IMR-90 (cell line): ENCODE measurements around the gene PAX2. TPM values are rescaled to one million over a fixed set of nuclear protein-coding genes. Genes with fewer than 3 reads are reported as not detected.

ENCODE experiments used
- ATAC-seq: fragments of 200-7000 bp; cut with Tn5 transposase; 2 replicates; pipeline ENCODE4 v1.9.1; 2020; ENCODE audit warnings: low read depth, mild to moderate bottlenecking, moderate library complexity
- BruUV-seq: library from RNA; stranded (reverse); fragments of 400-500 nt; replicated peaks from 2 replicates; lab custom pipeline; 2021; lab: Mats Ljungman, UMichigan
- CTCF ChIA-PET: fragments of 300-600 bp; formaldehyde crosslinking; extraction: SDS; loops from one replicate; lab custom pipeline; 2021; ENCODE audit warnings: antibody characterized with exemption; lab: Yijun Ruan, JAX
- POLR2A ChIA-PET: fragments of 300-600 bp; sonication (Branson Sonifier 250); formaldehyde crosslinking; loops from one replicate; lab custom pipeline; 2022; ENCODE audit warnings: antibody characterized with exemption; ENCODE audit not compliant: unreplicated experiment; lab: Charles Lee
- DNase-seq: peaks from one replicate; pipeline ENCODE4 v3.0.0; 2013
- H2AFZ ChIP-seq: replicated peaks from 2 replicates; pipeline ENCODE3; 2013; ENCODE audit warnings: low read length, mild to moderate bottlenecking; ENCODE audit not compliant: poor library complexity
- H2AK5ac ChIP-seq: 2 replicates; pipeline ENCODE4 v1.6.1; 2013; ENCODE audit warnings: low read depth, low read length, inconsistent platforms
- H2AK9ac ChIP-seq: replicated peaks from 2 replicates; pipeline ENCODE3; 2013; ENCODE audit warnings: mild to moderate bottlenecking, low read depth, low read length, moderate library complexity; ENCODE audit not compliant: poor library complexity
- H2BK120ac ChIP-seq: 2 replicates; pipeline ENCODE4 v1.6.1; 2013; ENCODE audit warnings: low read depth, low read length, inconsistent platforms
- H2BK15ac ChIP-seq: 3 replicates; pipeline ENCODE4 v1.6.1; 2013; ENCODE audit warnings: low read depth, low read length, inconsistent platforms
- H2BK20ac ChIP-seq: 2 replicates; pipeline ENCODE4 v1.6.1; 2013; ENCODE audit warnings: low read depth, mild to moderate bottlenecking, inconsistent platforms, low read length, moderate library complexity
- H2BK5ac ChIP-seq: 2 replicates; pipeline ENCODE4 v1.6.1; 2013; ENCODE audit warnings: mild to moderate bottlenecking, low read depth, low read length, inconsistent platforms; ENCODE audit not compliant: poor library complexity, severe bottlenecking
- H3K14ac ChIP-seq: replicated peaks from 2 replicates; pipeline ENCODE4 v1.6.1; 2013; ENCODE audit warnings: low read depth, low read length, inconsistent platforms
- H3K18ac ChIP-seq: 2 replicates; pipeline ENCODE4 v1.6.1; 2013; ENCODE audit warnings: low read depth, low read length, control low read depth
- H3K23ac ChIP-seq: 2 replicates; pipeline ENCODE4 v1.6.1; 2013; ENCODE audit warnings: low read depth, low read length, inconsistent platforms
- H3K27ac ChIP-seq: 2 replicates; pipeline ENCODE4 v1.5.1; 2013; ENCODE audit warnings: mild to moderate bottlenecking, control low read depth, low read length; ENCODE audit not compliant: insufficient read depth
- H3K27me3 ChIP-seq: 2 replicates; pipeline ENCODE4 v1.6.1; 2013; ENCODE audit warnings: low read length; ENCODE audit not compliant: control insufficient read depth, insufficient read depth
- H3K36me3 ChIP-seq: 2 replicates; pipeline ENCODE4 v1.6.1; 2013; ENCODE audit warnings: low read length, mixed read lengths; ENCODE audit not compliant: control insufficient read depth, insufficient read depth
- H3K4ac ChIP-seq: 2 replicates; pipeline ENCODE4 v1.6.1; 2013; ENCODE audit warnings: low read depth, low read length, inconsistent platforms
- H3K4me1 ChIP-seq: 2 replicates; pipeline ENCODE4 v1.6.1; 2013; ENCODE audit warnings: low read length, mixed read lengths; ENCODE audit not compliant: control insufficient read depth, insufficient read depth
- H3K4me2 ChIP-seq: 2 replicates; pipeline ENCODE4 v1.6.1; 2013; ENCODE audit warnings: low read depth, mild to moderate bottlenecking, control low read depth, low read length, moderate library complexity
- H3K4me3 ChIP-seq: 2 replicates; pipeline ENCODE4 v1.5.1; 2013; ENCODE audit warnings: low read depth, mild to moderate bottlenecking, control low read depth, low read length, moderate library complexity; ENCODE audit not compliant: insufficient read depth
- H3K56ac ChIP-seq: 2 replicates; pipeline ENCODE4 v1.6.1; 2013; ENCODE audit warnings: low read length, inconsistent platforms; ENCODE audit not compliant: insufficient read depth; ENCODE audit errors: extremely low read depth
- H3K79me1 ChIP-seq, 2 experiments: 2 replicates each; pipeline ENCODE4 v1.6.1; 2013; ENCODE audit warnings: low read length in 2 of 2, inconsistent platforms in 1 of 2, low read depth in 1 of 2
- H3K9ac ChIP-seq: 2 replicates; pipeline ENCODE4 v1.6.1; 2013; ENCODE audit warnings: low read depth, low read length, control low read depth
- H3K9me1 ChIP-seq: 2 replicates; pipeline ENCODE4 v1.6.1; 2013; ENCODE audit warnings: low read length, inconsistent platforms; ENCODE audit not compliant: insufficient read depth
- H3K9me3 ChIP-seq: 2 replicates; pipeline ENCODE4 v1.6.1; 2013; ENCODE audit warnings: low read length; ENCODE audit not compliant: control insufficient read depth, insufficient read depth
- H4K20me1 ChIP-seq: 2 replicates; pipeline ENCODE4 v1.6.1; 2013; ENCODE audit warnings: low read length, inconsistent platforms; ENCODE audit not compliant: insufficient read depth
- H4K5ac ChIP-seq: 2 replicates; pipeline ENCODE4 v1.6.1; 2013; ENCODE audit warnings: mild to moderate bottlenecking, low read depth, low read length, control low read depth
- H4K8ac ChIP-seq, 2 experiments: 2 replicates each; pipeline ENCODE4 v1.6.1; 2013; ENCODE audit warnings: low read depth in 2 of 2, low read length in 2 of 2, control low read depth in 1 of 2, inconsistent platforms in 1 of 2
- H4K91ac ChIP-seq: 2 replicates; pipeline ENCODE4 v1.6.1; 2013; ENCODE audit warnings: low read depth, low read length, inconsistent platforms; ENCODE audit not compliant: insufficient read depth
- CHD1 ChIP-seq: IDR thresholded peaks from 2 replicates; pipeline ENCODE4 v1.6.1; 2012; ENCODE audit warnings: low read depth, low read length, improper control_type of control experiment
- FOS ChIP-seq: fragments of 150-350 bp; IDR thresholded peaks from 2 replicates; pipeline ENCODE4 v1.6.1; 2016; ENCODE audit warnings: low read depth, low read length
- WGBS, 2 experiments: methylation state at CpG; one replicate each; pipeline versions ENCODE4 v1.1.5 to v1.1.7; 2013; ENCODE audit warnings: missing lambda C conversion rate in 2 of 2; ENCODE audit not compliant: insufficient read length in 1 of 2; ENCODE audit errors: extremely low coverage in 2 of 2; 5-methylcytosine and 5-hydroxymethylcytosine counted together
- dilution Hi-C: fragments of 300-500 bp; cut with HindIII; formaldehyde crosslinking; loops from one replicate; pipeline ENCODE4 v1.14.3; 2018; ENCODE audit warnings: low sequenced_read_pairs; ENCODE audit not compliant: unreplicated experiment
- in situ Hi-C: fragments of 300-500 bp; cut with MboI; formaldehyde crosslinking; loops from 3 replicates; pipeline ENCODE4 v1.14.3; 2019; ENCODE audit warnings: low sequenced_read_pairs, inconsistent platforms, mixed read lengths
- intact Hi-C: fragments of 100-400 bp; cut with micrococcal nuclease; formaldehyde crosslinking; loops from 2 replicates; pipeline ENCODE4 v1.10.0; 2022
- polyA plus RNA-seq, 3 experiments: library from polyadenylated mRNA; depleted of rRNA; stranded (reverse); fragments of >200 nt; gene quantifications; 2 replicates each; pipeline ENCODE4 v1.2.3, GENCODE V29; 2012; ENCODE audit warnings: low replicate concordance in 1 of 3
- total RNA-seq: library from RNA; depleted of rRNA; stranded (reverse); fragments of >200 nt; gene quantifications from 2 replicates; pipeline ENCODE4 v1.2.3, GENCODE V29; 2012

The PAX2 gene
- total and polyA plus RNA-seq, 2 of the 4 experiments (the other 2 are of a cell fraction) = not detected

DNA sequence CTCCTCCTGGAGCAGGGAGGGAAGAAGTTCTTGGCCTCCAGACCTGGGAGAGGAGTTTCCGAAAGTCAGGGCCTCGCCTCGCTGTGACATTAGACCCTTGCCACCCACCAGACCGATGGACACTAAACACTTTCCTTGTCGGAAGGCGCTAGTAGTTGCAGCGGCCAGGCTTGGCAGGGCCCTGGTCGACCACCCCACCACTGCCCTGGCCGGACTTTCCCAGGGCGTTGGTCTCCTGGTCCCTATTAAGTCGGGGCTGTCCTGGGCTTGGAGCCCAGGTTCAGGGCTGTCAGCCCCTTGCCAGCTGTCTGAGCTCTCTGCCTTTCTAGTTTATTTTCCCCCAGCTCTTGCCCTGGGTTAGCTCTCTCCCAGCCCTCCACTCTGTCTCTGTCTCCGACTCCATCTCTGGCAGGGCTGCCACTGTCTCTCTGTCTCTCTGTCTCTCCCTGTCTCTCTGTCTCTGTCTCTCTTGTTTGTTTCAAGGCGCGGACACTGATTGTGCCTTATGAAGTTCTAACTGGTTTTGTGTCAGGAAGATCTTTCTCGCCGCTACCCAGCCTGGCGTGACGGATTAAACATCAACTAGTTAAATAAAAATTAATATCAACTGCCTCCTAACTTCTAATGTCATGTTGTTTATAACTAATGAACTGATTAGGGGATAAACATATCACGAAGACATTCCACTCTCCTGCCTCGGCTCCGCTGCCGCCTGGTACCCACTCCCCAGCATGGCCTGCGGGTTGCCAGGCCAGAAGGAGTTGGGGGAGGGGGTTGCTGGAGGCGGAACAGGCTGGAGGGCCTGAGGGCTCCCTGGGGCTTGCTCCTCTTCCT lies 13.8 kb upstream of the PAX2 start:
- Histone ChIP-seq H3K23ac (no peak overlapping the region), H3K36me3 (no peaks in the 10 kb centered on the region), H3K4ac (no peak overlapping the region), H3K27ac (no peak overlapping the region), H3K9ac (no peak overlapping the region), H3K14ac (no peak overlapping the region), H3K4me3 (no peak overlapping the region), H4K5ac (no peak overlapping the region), H3K79me1 (no peaks in the 10 kb centered on the region), H2BK15ac (no peak overlapping the region), H3K4me1 (no peaks in the 10 kb centered on the region), H3K4me2 (no peak overlapping the region), H4K8ac (no peak overlapping the region), H4K91ac (no peak overlapping the region), H3K27me3 (peaks cover 88% of the 10 kb centered on the region), H3K56ac (no peak overlapping the region), H2AK9ac (no peak overlapping the region), H2BK20ac (no peak overlapping the region), H2BK5ac (no peak overlapping the region), H3K9me3 (no peaks in the 10 kb centered on the region), H2BK120ac (no peak overlapping the region), H3K9me1 (no peaks in the 10 kb centered on the region), H2AFZ (peak overlapping the region; percentile 26), H4K20me1 (no peaks in the 10 kb centered on the region), H3K18ac (no peak overlapping the region), H2AK5ac (no peak overlapping the region)
- no TSS peak for BruUV-seq
- dilution Hi-C loops = no loop called here
- CTCF ChIA-PET = no interaction called here
- DNase-seq = no peak
- in situ Hi-C loops = no loop called here
- ATAC-seq = no peak
- no peak for TF ChIP-seq CHD1
- no peak for TF ChIP-seq FOS
- POLR2A ChIA-PET = no interaction called here
- WGBS, 2 experiments = 36% methylated on average over 6 of the region's 24 CpGs; no CpG with 5 or more reads in 1 of the 2 experiments
- intact Hi-C loops = no loop called here
